Prostate gland (tissue), 2 donors: Measurements from ENCODE around the gene P2RY4. TPM values are rescaled to one million over a fixed set of nuclear protein-coding genes. Genes with fewer than 3 reads are reported as not detected.

ENCODE experiments used
- DNase-seq: peaks from one replicate; pipeline ENCODE4 v3.0.0-alpha.2; 2019; ENCODE audit warnings: low spot score
- H3K27ac ChIP-seq, 2 donors: fragments of 200-600 bp; sonication (generic); 2 replicates each; pipeline ENCODE4 v1.5.1; 2017 to 2019
- H3K27me3 ChIP-seq: fragments of 200-600 bp; sonication (generic); replicated peaks from 2 replicates; pipeline ENCODE4 v1.5.1; 2019; ENCODE audit not compliant: insufficient read depth
- H3K36me3 ChIP-seq, 2 donors: fragments of 200-600 bp; sonication (generic); 1 replicate in 1 of 2; 2 replicates in 1 of 2; pipeline versions ENCODE4 v1.5.1 to v1.8.1; 2017 to 2019
- H3K4me1 ChIP-seq: fragments of 200-600 bp; sonication (generic); replicated peaks from 2 replicates; pipeline ENCODE4 v1.5.1; 2019
- H3K4me3 ChIP-seq, 2 donors: fragments of 200-600 bp; sonication (generic); 2 replicates each; pipeline ENCODE4 v1.5.1; 2017 to 2019
- H3K9me3 ChIP-seq: fragments of 200-600 bp; sonication (generic); 2 replicates; pipeline ENCODE4 v1.5.1; 2017
- POLR2A ChIP-seq: fragments of 450-650 bp; IDR thresholded peaks from one replicate; pipeline ENCODE4 v1.6.1; 2016; ENCODE audit warnings: antibody characterized with exemption, mild to moderate bottlenecking
- POLR2AphosphoS5 ChIP-seq: sonication (generic); formaldehyde crosslinking; IDR thresholded peaks from one replicate; pipeline ENCODE4 v1.6.1; 2017; ENCODE audit warnings: antibody characterized with exemption
- WGBS: methylation state at CpG from one replicate; pipeline ENCODE4 v1.1.5; 2018; 5-methylcytosine and 5-hydroxymethylcytosine counted together
- intact Hi-C: fragments of 100-400 bp; cut with DNase I; formaldehyde crosslinking; loops from one replicate; pipeline ENCODE4 v1.14.2; 2022
- total RNA-seq, 2 donors: library from RNA; depleted of rRNA; stranded (reverse); fragments of >200 nt; gene quantifications; one replicate each; pipeline ENCODE4 v1.1.0, GENCODE V29; 2016
- TF ChIP-seq, protein P1 (sequence below), 4 experiments: fragments of 200-600 bp in 2 of 4; fragments of 450-650 bp in 2 of 4; sonication (generic) in 2 of 4; IDR thresholded peaks; 1 replicate in 3 of 4; 2 replicates in 1 of 4; pipeline ENCODE4 v1.5.1; 2016 to 2019; ENCODE audit warnings: antibody characterized with exemption in 4 of 4, mild to moderate bottlenecking in 2 of 4, moderate library complexity in 2 of 4

The P2RY4 gene
- 1 to 10 TPM in 1 of 2 donors, not detected in 1; 1.1 TPM for total RNA-seq

DNA sequence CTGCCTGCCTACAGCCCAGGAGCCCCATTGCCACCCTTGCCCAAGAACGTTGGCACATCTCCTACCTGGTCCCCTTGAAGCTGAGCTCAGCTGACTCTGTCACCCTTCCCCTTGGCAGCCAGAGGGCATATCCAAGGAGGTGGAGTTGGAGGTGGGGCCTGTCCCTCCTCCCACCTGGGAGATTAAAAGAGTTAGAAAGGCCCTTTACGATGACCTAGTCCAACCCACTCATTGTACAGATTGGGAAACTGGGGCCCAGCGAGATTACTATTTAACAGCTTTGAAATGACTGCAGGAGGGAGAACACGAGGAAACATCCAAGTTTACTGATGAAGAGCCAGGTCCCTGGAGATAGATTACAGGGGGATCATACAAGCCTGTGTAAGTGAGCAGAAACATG, at the start of gene P2RY4:
Gene P2RY4, minus strand, starts transcription at position 101 of the 400 bp plus-strand sequence. CDS start 580 bp downstream, outside the sequence.
- Histone ChIP-seq H3K27me3 (no peaks in the 10 kb centered on the region), H3K27ac (no peak within 1 kb of the TSS), H3K4me1 (no peaks in the 10 kb centered on the region), H3K36me3 (no peaks in the 10 kb centered on the region), H3K9me3 (no peaks in the 10 kb centered on the region), H3K4me3 (no peak within 1 kb of the TSS)
- TF ChIP-seq, protein P1, sequence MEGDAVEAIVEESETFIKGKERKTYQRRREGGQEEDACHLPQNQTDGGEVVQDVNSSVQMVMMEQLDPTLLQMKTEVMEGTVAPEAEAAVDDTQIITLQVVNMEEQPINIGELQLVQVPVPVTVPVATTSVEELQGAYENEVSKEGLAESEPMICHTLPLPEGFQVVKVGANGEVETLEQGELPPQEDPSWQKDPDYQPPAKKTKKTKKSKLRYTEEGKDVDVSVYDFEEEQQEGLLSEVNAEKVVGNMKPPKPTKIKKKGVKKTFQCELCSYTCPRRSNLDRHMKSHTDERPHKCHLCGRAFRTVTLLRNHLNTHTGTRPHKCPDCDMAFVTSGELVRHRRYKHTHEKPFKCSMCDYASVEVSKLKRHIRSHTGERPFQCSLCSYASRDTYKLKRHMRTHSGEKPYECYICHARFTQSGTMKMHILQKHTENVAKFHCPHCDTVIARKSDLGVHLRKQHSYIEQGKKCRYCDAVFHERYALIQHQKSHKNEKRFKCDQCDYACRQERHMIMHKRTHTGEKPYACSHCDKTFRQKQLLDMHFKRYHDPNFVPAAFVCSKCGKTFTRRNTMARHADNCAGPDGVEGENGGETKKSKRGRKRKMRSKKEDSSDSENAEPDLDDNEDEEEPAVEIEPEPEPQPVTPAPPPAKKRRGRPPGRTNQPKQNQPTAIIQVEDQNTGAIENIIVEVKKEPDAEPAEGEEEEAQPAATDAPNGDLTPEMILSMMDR (IDR thresholded peaks at IDR 0.05) = no peak
- TF ChIP-seq POLR2A (no peak), POLR2AphosphoS5 (no peak)
- WGBS = 62% methylated on average over 4 of the region's 4 CpGs
- intact Hi-C loops = no loop called here
- no peak for DNase-seq

DNA sequence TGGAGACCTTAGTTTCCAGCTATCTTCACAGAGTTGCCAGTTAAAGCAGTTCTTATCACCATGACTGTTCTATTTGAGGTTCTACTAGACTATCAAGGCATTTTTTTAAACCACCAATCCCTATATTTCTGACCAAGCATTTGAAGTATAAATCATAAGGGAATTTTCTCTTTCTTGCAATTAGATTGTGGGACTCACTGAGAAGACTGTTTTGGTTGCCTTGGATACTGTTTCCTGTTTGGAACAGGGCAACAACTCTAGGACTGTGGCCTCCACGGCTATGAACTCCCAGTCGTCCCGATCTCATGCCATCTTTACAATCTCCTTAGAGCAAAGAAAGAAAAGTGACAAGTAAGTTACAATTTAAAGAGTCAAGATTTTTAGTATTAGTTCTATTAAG, 41.7 kb upstream of the P2RY4 start:
- Histone ChIP-seq H3K27ac (no peak overlapping the region), H3K4me3 (no peak overlapping the region), H3K4me1 (no peaks in the 10 kb centered on the region), H3K36me3 (no peaks in the 10 kb centered on the region), H3K9me3 (no peaks in the 10 kb centered on the region), H3K27me3 (no peaks in the 10 kb centered on the region)
- 66% methylated on average over 3 of the region's 3 CpGs for WGBS
- DNase-seq = no peak
- TF ChIP-seq POLR2A (no peak), POLR2AphosphoS5 (no peak)
- TF ChIP-seq, protein P1 (IDR thresholded peaks at IDR 0.05) = no peak
- intact Hi-C loops = no loop called here

DNA sequence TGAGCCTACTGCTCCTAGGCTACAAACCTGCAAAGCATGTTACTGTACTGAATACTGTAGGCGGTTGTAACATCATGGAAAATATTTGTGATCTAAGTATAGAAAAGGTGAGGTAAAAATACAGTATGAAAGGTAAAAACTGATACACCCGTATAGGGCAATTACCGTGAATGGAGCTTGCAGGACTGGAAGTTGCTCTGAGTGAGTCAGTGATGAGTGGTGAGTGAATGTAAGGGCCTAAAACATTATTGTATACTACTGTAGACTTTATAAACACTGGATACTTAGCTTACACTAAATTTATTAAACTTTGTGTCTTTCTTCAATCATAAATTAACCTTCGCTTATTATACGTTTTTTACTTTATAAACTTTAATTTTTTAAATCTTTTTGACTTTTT, 33.6 kb upstream of the P2RY4 start:
- H3K9me3 ChIP-seq = no peaks in the 10 kb centered on the region
- no peaks in the 10 kb centered on the region for H3K4me1 ChIP-seq
- intact Hi-C loops = no loop called here
- WGBS = 97% methylated on average over 5 of the region's 5 CpGs
- TF ChIP-seq, protein P1 (IDR thresholded peaks at IDR 0.05) = no peak
- no peak for TF ChIP-seq POLR2AphosphoS5
- TF ChIP-seq POLR2A = no peak
- H3K36me3 ChIP-seq = no peaks in the 10 kb centered on the region
- H3K27ac ChIP-seq = no peak overlapping the region
- no peak for DNase-seq
- no peaks in the 10 kb centered on the region for H3K27me3 ChIP-seq
- H3K4me3 ChIP-seq = no peak overlapping the region

DNA sequence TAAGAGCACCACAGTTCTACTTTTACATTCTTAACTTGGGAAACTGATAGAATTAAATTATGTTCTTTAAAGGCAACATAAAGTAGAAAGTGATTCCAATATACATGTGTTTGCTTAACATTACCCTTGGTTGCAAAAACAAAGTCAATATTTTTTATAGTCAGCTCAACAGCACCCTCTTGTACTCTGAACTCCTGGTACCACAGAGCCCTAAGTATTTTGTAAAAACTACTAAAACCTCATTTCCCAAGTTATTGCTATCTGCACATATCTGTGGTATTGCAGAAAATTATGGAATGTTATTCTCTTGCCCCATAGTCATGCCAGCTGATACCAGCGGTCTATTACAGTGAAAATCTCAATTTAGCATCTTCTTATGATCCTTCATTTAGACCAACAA, 32.8 kb upstream of the P2RY4 start:
- TF ChIP-seq POLR2A (no peak), POLR2AphosphoS5 (no peak)
- TF ChIP-seq, protein P1 (IDR thresholded peaks at IDR 0.05) = no peak
- 0% methylated on average over 1 of the region's 1 CpG for WGBS
- H3K27ac ChIP-seq = no peak overlapping the region
- H3K36me3 ChIP-seq = no peaks in the 10 kb centered on the region
- DNase-seq = no peak
- H3K4me1 ChIP-seq = no peaks in the 10 kb centered on the region
- no peak overlapping the region for H3K4me3 ChIP-seq
- intact Hi-C loops = no loop called here
- H3K27me3 ChIP-seq = no peaks in the 10 kb centered on the region
- no peaks in the 10 kb centered on the region for H3K9me3 ChIP-seq

DNA sequence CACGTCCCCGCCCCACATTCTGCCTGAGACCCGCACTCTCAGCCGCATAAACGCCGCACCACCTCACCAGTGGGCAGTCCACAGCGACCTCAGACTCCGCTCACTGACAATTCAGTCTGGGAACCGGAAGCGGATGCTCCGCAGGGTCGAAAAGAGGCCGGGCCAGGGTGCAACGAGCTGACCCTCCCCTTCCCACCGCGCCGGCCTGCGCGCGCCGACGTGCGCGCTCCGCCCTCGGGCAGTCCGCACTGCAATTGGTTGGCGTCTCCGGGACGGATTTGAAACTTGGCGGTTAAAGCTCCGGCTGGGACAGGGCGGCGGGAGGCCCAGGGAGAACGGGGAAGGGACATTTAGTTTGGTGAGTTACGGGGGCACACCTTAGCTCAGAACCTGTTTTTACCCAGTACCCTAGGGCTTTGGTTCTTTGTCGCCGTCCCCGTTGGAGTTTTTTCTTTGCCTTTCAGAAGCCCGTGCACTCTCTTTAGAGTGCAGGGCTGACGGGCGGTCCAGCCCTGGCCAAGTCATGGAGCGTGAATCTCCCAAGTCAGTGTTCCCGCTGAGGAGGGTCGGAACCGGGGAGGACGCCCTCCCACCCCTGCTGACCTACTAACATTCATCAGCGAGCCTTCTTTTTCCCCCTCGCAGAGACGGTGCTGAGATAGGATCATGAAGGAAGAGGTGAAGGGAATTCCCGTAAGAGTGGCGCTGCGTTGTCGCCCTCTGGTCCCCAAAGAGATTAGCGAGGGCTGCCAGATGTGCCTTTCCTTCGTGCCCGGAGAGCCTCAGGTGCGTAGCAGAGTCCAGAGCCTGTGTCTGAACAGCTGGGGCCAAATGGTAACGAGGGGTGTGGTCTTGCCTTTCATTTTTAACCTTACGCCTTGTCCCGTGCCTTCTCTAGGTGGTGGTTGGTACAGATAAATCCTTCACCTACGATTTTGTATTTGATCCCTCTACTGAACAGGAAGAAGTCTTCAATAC, 30.1 kb upstream of the P2RY4 start, which contains the start of the genes KIF4A and PDZD11:
Gene KIF4A, plus strand, starts transcription at position 312 of the 978 bp plus-strand sequence. Its CDS starts 355 bp downstream, at position 667.
Gene PDZD11, minus strand, starts transcription at position 135 of the 978 bp plus-strand sequence. CDS start 586 bp downstream, outside the sequence.
- intact Hi-C loops = no loop called here
- TF ChIP-seq POLR2A (no peak), POLR2AphosphoS5 (peak; percentile 61)
- TF ChIP-seq, protein P1 (IDR thresholded peaks at IDR 0.05) = no peak
- 0% methylated on average over 46 of the region's 62 CpGs for WGBS
- Histone ChIP-seq H3K9me3 (no peaks in the 10 kb centered on the region), H3K27me3 (no peaks in the 10 kb centered on the region), H3K27ac (peak within 1 kb of the TSS; percentile 51 to 58), H3K4me1 (no peaks in the 10 kb centered on the region), H3K4me3 (peak within 1 kb of the TSS; percentile 29 to 40), H3K36me3 (no peaks in the 10 kb centered on the region)
- peak; percentile 45 for DNase-seq
